ENCODE data around the gene KRTAP10-12. TPM values are rescaled to one million over a fixed set of nuclear protein-coding genes. Genes with fewer than 3 reads are reported as not detected.

The KRTAP10-12 gene
- total RNA-seq, 1 experiment from 2014 or later = not detected

- Mint-ChIP-seq H3K4me1 (peaks cover 75% of the 10 kb centered on the region), H3K27me3 (ENCODE audit: low read depth) (peaks cover 92% of the 10 kb centered on the region), H3K9me3 (0 out of 2 replicates have a peak, but pooled peaks cover 2% of the 10 kb centered on the region), H3K27ac (no peak overlapping the region), H3K36me3 (no peaks in the 10 kb centered on the region), H3K4me3 (peak overlapping the region; percentile 69)
- ChIA-PET POLR2A (no interaction called here), CTCF (interaction anchor here (0.5 to 3.7 kb wide), 17 partner anchors 8 to 223 kb away, joined by 3 to 21 read pairs (median 5); no protein-coding TSS in a partner anchor)
- peak; percentile 59 for DNase-seq (ENCODE audit: low spot score)
- peak; percentile 4 for ATAC-seq
- TF ChIP-seq ZNF423 (CRISPR knock-in tag; IDR thresholded peaks at IDR 0.05) (peak; percentile 67; the same call in 1 of the 2 replicates), IRF2 (CRISPR knock-in tag; IDR thresholded peaks at IDR 0.05; ENCODE audit: borderline replicate concordance, low read depth) (no peak)
Measured at GRCh38 chr21:44710756-44711326, 13.9 kb downstream of the KRTAP10-12 start.

- peaks cover 67% of the 10 kb centered on the region for H3K4me1 Mint-ChIP-seq
- peaks cover 87% of the 10 kb centered on the region for H3K27me3 Mint-ChIP-seq (ENCODE audit: low read depth)
- H3K4me3 Mint-ChIP-seq = peak within 1 kb of the TSS; percentile 69
- ATAC-seq = no peak
- peaks cover 6% of the 10 kb centered on the region; the same call in 1 of the 2 replicates for H3K9me3 Mint-ChIP-seq
- POLR2A ChIA-PET = no interaction called here
- no peak within 1 kb of the TSS for H3K27ac Mint-ChIP-seq
- TF ChIP-seq ZNF423 (CRISPR knock-in tag; IDR thresholded peaks at IDR 0.05) (peak; percentile 55; the same call in 1 of the 2 replicates), ZNF138 (CRISPR knock-in tag; conservative IDR thresholded peaks at IDR 0.05) (no peak), ZNF263 (CRISPR knock-in tag; IDR thresholded peaks at IDR 0.05; ENCODE audit: low read depth) (no peak), NR3C1 (CRISPR knock-in tag; conservative IDR thresholded peaks at IDR 0.05; ENCODE audit: low read depth) (no peak)
- TF ChIP-seq, protein P1, sequence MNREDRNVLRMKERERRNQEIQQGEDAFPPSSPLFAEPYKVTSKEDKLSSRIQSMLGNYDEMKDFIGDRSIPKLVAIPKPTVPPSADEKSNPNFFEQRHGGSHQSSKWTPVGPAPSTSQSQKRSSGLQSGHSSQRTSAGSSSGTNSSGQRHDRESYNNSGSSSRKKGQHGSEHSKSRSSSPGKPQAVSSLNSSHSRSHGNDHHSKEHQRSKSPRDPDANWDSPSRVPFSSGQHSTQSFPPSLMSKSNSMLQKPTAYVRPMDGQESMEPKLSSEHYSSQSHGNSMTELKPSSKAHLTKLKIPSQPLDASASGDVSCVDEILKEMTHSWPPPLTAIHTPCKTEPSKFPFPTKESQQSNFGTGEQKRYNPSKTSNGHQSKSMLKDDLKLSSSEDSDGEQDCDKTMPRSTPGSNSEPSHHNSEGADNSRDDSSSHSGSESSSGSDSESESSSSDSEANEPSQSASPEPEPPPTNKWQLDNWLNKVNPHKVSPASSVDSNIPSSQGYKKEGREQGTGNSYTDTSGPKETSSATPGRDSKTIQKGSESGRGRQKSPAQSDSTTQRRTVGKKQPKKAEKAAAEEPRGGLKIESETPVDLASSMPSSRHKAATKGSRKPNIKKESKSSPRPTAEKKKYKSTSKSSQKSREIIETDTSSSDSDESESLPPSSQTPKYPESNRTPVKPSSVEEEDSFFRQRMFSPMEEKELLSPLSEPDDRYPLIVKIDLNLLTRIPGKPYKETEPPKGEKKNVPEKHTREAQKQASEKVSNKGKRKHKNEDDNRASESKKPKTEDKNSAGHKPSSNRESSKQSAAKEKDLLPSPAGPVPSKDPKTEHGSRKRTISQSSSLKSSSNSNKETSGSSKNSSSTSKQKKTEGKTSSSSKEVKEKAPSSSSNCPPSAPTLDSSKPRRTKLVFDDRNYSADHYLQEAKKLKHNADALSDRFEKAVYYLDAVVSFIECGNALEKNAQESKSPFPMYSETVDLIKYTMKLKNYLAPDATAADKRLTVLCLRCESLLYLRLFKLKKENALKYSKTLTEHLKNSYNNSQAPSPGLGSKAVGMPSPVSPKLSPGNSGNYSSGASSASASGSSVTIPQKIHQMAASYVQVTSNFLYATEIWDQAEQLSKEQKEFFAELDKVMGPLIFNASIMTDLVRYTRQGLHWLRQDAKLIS (CRISPR knock-in tag; IDR thresholded peaks at IDR 0.05; ENCODE audit: borderline replicate concordance) = no peak
- TF ChIP-seq, protein P2, sequence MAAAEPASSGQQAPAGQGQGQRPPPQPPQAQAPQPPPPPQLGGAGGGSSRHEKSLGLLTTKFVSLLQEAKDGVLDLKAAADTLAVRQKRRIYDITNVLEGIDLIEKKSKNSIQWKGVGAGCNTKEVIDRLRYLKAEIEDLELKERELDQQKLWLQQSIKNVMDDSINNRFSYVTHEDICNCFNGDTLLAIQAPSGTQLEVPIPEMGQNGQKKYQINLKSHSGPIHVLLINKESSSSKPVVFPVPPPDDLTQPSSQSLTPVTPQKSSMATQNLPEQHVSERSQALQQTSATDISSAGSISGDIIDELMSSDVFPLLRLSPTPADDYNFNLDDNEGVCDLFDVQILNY (CRISPR knock-in tag; IDR thresholded peaks at IDR 0.05) = no peak
- TF ChIP-seq, protein P3, sequence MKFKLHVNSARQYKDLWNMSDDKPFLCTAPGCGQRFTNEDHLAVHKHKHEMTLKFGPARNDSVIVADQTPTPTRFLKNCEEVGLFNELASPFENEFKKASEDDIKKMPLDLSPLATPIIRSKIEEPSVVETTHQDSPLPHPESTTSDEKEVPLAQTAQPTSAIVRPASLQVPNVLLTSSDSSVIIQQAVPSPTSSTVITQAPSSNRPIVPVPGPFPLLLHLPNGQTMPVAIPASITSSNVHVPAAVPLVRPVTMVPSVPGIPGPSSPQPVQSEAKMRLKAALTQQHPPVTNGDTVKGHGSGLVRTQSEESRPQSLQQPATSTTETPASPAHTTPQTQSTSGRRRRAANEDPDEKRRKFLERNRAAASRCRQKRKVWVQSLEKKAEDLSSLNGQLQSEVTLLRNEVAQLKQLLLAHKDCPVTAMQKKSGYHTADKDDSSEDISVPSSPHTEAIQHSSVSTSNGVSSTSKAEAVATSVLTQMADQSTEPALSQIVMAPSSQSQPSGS (CRISPR knock-in tag; IDR thresholded peaks at IDR 0.05; ENCODE audit: borderline replicate concordance, low read depth) = no peak
- CTCF ChIA-PET = interaction anchor here (0.5 to 3.7 kb wide), 14 partner anchors 8 to 224 kb away, joined by 3 to 21 read pairs (median 5); no protein-coding TSS in a partner anchor
- no peaks in the 10 kb centered on the region for H3K36me3 Mint-ChIP-seq
- DNase-seq (ENCODE audit: low spot score) = no peak
Measured at GRCh38 chr21:44711327-44712202, 14.6 kb downstream of the KRTAP10-12 start, which contains the start of gene TSPEAR. TSPEAR (minus strand) TSS chr21:44711572; CDS start chr21:44711514, 58 bp downstream.

DNA sequence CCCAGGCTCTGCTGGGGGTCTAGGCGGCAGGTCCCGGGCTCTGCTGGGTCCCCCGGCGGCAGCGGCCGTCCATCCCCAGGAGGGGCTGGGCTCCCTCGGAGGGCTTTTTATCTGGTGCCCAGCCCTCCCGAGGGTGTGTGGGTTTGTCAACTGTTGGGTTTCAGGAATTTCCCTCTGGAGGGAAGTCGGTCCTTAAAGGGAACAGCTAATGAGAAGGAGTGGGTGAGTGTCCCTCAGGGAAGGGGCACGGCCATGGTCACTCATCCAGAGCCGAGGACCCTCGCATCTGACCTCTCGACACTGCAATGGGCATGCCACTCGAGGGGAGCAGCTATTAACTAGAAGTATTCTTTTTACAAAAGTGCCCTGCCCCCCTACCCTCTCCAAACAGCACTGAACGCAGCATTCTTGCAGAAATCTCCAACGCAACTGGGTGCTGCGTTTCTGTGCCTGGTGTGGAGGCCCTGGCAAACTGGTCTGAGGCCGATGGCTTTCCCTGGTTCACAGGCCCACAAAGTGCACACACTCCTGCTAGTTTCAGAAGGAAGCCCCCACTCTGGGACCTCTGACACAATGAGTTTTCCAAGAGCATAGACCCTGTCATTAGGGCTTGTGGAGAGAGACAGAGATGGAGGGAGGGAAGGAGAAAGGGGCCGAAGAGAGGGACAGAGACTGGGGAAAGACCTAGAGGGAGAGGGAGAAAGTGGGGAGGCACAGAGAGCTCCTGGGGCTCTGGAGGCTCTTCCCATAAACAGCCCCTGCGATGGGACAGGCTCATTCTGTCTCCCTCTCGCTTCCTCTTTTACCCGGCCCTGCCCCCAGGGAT, 15.4 kb downstream of the KRTAP10-12 start:
- peaks cover 65% of the 10 kb centered on the region for H3K4me1 Mint-ChIP-seq
- no peak for DNase-seq (ENCODE audit: low spot score)
- H3K9me3 Mint-ChIP-seq = peaks cover 6% of the 10 kb centered on the region; the same call in 1 of the 2 replicates
- peaks cover 80% of the 10 kb centered on the region for H3K27me3 Mint-ChIP-seq (ENCODE audit: low read depth)
- no peak for ATAC-seq
- H3K27ac Mint-ChIP-seq = no peak overlapping the region
- TF ChIP-seq SP1 (CRISPR knock-in tag; conservative IDR thresholded peaks at IDR 0.05) (no peak), ATF1 (CRISPR knock-in tag; IDR thresholded peaks at IDR 0.05) (no peak), ZNF121 (CRISPR knock-in tag; IDR thresholded peaks at IDR 0.05) (no peak)
- no peaks in the 10 kb centered on the region for H3K36me3 Mint-ChIP-seq
- CTCF ChIA-PET = interaction anchor here (0.8 to 3.3 kb wide), 5 partner anchors 47 to 202 kb away, joined by 3 to 12 read pairs (median 8); no protein-coding TSS in a partner anchor
- POLR2A ChIA-PET = interaction anchor here (1.2 kb wide), 1 partner anchor 10 kb away, joined by 3 read pairs; no protein-coding TSS in a partner anchor
- peak overlapping the region; percentile 58 for H3K4me3 Mint-ChIP-seq
